WTC11 (cell line): Measurements from ENCODE around the gene HRC. TPM values are rescaled to one million over a fixed set of nuclear protein-coding genes. Genes with fewer than 3 reads are reported as not detected.

ENCODE experiments used
- ATAC-seq: fragments of 200-7000 bp; cut with Tn5 transposase; 2 replicates; pipeline ENCODE4 v1.10.0; 2021; ENCODE audit warnings: mild to moderate bottlenecking, moderate library complexity
- CTCF ChIA-PET: fragments of 300-600 bp; sonication (Branson Sonifier 250); formaldehyde crosslinking; loops from one replicate; lab custom pipeline; 2021; ENCODE audit warnings: antibody characterized with exemption; lab: Charles Lee
- POLR2A ChIA-PET: fragments of 350-600 bp; sonication (Branson Sonifier 250); formaldehyde crosslinking; loops from one replicate; lab custom pipeline; 2021; ENCODE audit warnings: antibody characterized with exemption; lab: Charles Lee
- DNase-seq: peaks from one replicate; pipeline ENCODE4 v3.0.0; 2021; ENCODE audit warnings: low spot score
- H3K27ac Mint-ChIP-seq: 2 replicates; pipeline ENCODE4 v1.8.0; 2021; ENCODE audit warnings: mixed read lengths
- H3K27me3 Mint-ChIP-seq: 2 replicates; pipeline ENCODE4 v1.8.0; 2021; ENCODE audit warnings: low read depth, mild to moderate bottlenecking, moderate library complexity, mixed read lengths
- H3K36me3 Mint-ChIP-seq: 2 replicates; pipeline ENCODE4 v1.8.0; 2021; ENCODE audit warnings: mixed read lengths
- H3K4me1 Mint-ChIP-seq: 2 replicates; pipeline ENCODE4 v1.8.0; 2022; ENCODE audit warnings: mixed read lengths
- H3K4me3 Mint-ChIP-seq: 2 replicates; pipeline ENCODE4 v1.8.0; 2021; ENCODE audit warnings: mild to moderate bottlenecking, moderate library complexity, mixed read lengths
- H3K9me3 Mint-ChIP-seq: 2 replicates; pipeline ENCODE4 v1.8.0; 2021; ENCODE audit warnings: mixed read lengths
- CBFB ChIP-seq: sonication (generic); formaldehyde crosslinking; IDR thresholded peaks from 2 replicates; pipeline ENCODE4 v1.8.1; 2022; ENCODE audit warnings: mild to moderate bottlenecking, low read depth, missing genetic modification reagents
- CREB1 ChIP-seq: sonication (generic); formaldehyde crosslinking; IDR thresholded peaks from 2 replicates; pipeline ENCODE4 v1.8.0; 2023; ENCODE audit warnings: mild to moderate bottlenecking, missing genetic modification reagents
- CREM ChIP-seq: sonication (generic); formaldehyde crosslinking; IDR thresholded peaks from 2 replicates; pipeline ENCODE4 v1.8.1; 2022; ENCODE audit warnings: mild to moderate bottlenecking, missing genetic modification reagents, moderate library complexity
- ELF4 ChIP-seq: sonication (generic); formaldehyde crosslinking; IDR thresholded peaks from 2 replicates; pipeline ENCODE4 v1.8.1; 2022; ENCODE audit warnings: low read depth, mild to moderate bottlenecking, moderate library complexity, missing genetic modification reagents
- FOXP1 ChIP-seq: sonication (generic); formaldehyde crosslinking; IDR thresholded peaks from 2 replicates; pipeline ENCODE4 v1.8.0; 2022; ENCODE audit warnings: missing genetic modification reagents, mild to moderate bottlenecking, moderate library complexity, borderline replicate concordance
- GABPB1 ChIP-seq: sonication (generic); formaldehyde crosslinking; IDR thresholded peaks from 2 replicates; pipeline ENCODE4 v1.8.1; 2023; ENCODE audit warnings: mild to moderate bottlenecking, missing genetic modification reagents
- GTF2I ChIP-seq: fragments of 250-450 bp; sonication (Bioruptor Pico); conservative IDR thresholded peaks from 2 replicates; pipeline ENCODE4 v1.4.0; 2021; ENCODE audit warnings: mild to moderate bottlenecking
- IRF2 ChIP-seq: sonication (generic); formaldehyde crosslinking; IDR thresholded peaks from 2 replicates; pipeline ENCODE4 v1.8.0; 2022; ENCODE audit warnings: low read depth, missing genetic modification reagents, borderline replicate concordance
- JUN ChIP-seq: sonication (generic); formaldehyde crosslinking; IDR thresholded peaks from 2 replicates; pipeline ENCODE4 v1.8.0; 2023; ENCODE audit warnings: mild to moderate bottlenecking, missing genetic modification reagents
- MXD4 ChIP-seq: fragments of 250-450 bp; sonication (Bioruptor Pico); IDR thresholded peaks from 2 replicates; pipeline ENCODE4 v1.8.0; 2021; ENCODE audit warnings: mild to moderate bottlenecking, moderate library complexity, borderline replicate concordance
- NR2C2 ChIP-seq: sonication (generic); formaldehyde crosslinking; IDR thresholded peaks from 2 replicates; pipeline ENCODE4 v1.8.0; 2022; ENCODE audit warnings: mild to moderate bottlenecking, missing genetic modification reagents
- NR3C1 ChIP-seq: sonication (generic); formaldehyde crosslinking; conservative IDR thresholded peaks from 2 replicates; pipeline ENCODE4 v1.8.1; 2023; ENCODE audit warnings: low read depth, mild to moderate bottlenecking, missing genetic modification reagents
- RELA ChIP-seq: sonication (generic); formaldehyde crosslinking; IDR thresholded peaks from 2 replicates; pipeline ENCODE4 v1.8.1; 2022; ENCODE audit warnings: missing genetic modification reagents, mild to moderate bottlenecking, borderline replicate concordance
- SOX15 ChIP-seq: fragments of 250-450 bp; sonication (Bioruptor Pico); IDR thresholded peaks from 2 replicates; pipeline ENCODE4 v1.9.0; 2021; ENCODE audit warnings: mild to moderate bottlenecking
- SP1 ChIP-seq: sonication (generic); formaldehyde crosslinking; conservative IDR thresholded peaks from 2 replicates; pipeline ENCODE4 v1.8.1; 2022; ENCODE audit warnings: missing genetic modification reagents
- TEAD1 ChIP-seq: sonication (generic); formaldehyde crosslinking; IDR thresholded peaks from 2 replicates; pipeline ENCODE4 v1.8.0; 2022; ENCODE audit warnings: mild to moderate bottlenecking, missing genetic modification reagents
- TP53 ChIP-seq: sonication (generic); formaldehyde crosslinking; IDR thresholded peaks from 2 replicates; pipeline ENCODE4 v1.8.1; 2023; ENCODE audit warnings: mild to moderate bottlenecking, missing genetic modification reagents
- ZBTB21 ChIP-seq: sonication (generic); formaldehyde crosslinking; IDR thresholded peaks from 2 replicates; pipeline ENCODE4 v1.8.1; 2023; ENCODE audit warnings: mild to moderate bottlenecking, missing genetic modification reagents, borderline replicate concordance
- ZNF121 ChIP-seq: sonication (generic); formaldehyde crosslinking; IDR thresholded peaks from 2 replicates; pipeline ENCODE4 v1.8.0; 2023; ENCODE audit warnings: missing genetic modification reagents
- ZNF138 ChIP-seq: sonication (generic); formaldehyde crosslinking; conservative IDR thresholded peaks from 2 replicates; pipeline ENCODE4 v1.8.1; 2022; ENCODE audit warnings: mild to moderate bottlenecking, moderate library complexity, missing genetic modification reagents
- total RNA-seq: library from RNA; stranded (reverse); gene quantifications from 3 replicates; pipeline ENCODE4 v1.2.3, GENCODE V29; 2021
- TF ChIP-seq, protein P1 (sequence below): sonication (generic); formaldehyde crosslinking; IDR thresholded peaks from 2 replicates; pipeline ENCODE4 v1.8.1; 2023; ENCODE audit warnings: mild to moderate bottlenecking, missing genetic modification reagents
- TF ChIP-seq, protein P2 (sequence below): sonication (generic); formaldehyde crosslinking; IDR thresholded peaks from 2 replicates; pipeline ENCODE4 v1.8.0; 2022; ENCODE audit warnings: mild to moderate bottlenecking, missing genetic modification reagents
- TF ChIP-seq, protein P3 (sequence below): sonication (generic); formaldehyde crosslinking; IDR thresholded peaks from 2 replicates; pipeline ENCODE4 v1.8.0; 2022; ENCODE audit warnings: mild to moderate bottlenecking, missing genetic modification reagents
- TF ChIP-seq, protein P4 (sequence below): sonication (generic); formaldehyde crosslinking; IDR thresholded peaks from 2 replicates; pipeline ENCODE4 v1.8.1; 2022; ENCODE audit warnings: low read depth, mild to moderate bottlenecking, moderate library complexity, missing genetic modification reagents, borderline replicate concordance
- TF ChIP-seq, protein P5 (sequence below): sonication (generic); formaldehyde crosslinking; conservative IDR thresholded peaks from 2 replicates; pipeline ENCODE4 v1.8.1; 2023; ENCODE audit warnings: mild to moderate bottlenecking, low read depth, missing genetic modification reagents, moderate library complexity
- TF ChIP-seq, protein P6 (sequence below): sonication (generic); formaldehyde crosslinking; IDR thresholded peaks from 2 replicates; pipeline ENCODE4 v1.8.1; 2023; ENCODE audit warnings: mild to moderate bottlenecking, missing genetic modification reagents, borderline replicate concordance

The HRC gene
- total RNA-seq, 1 experiment from 2014 or later: 1.9 TPM

DNA sequence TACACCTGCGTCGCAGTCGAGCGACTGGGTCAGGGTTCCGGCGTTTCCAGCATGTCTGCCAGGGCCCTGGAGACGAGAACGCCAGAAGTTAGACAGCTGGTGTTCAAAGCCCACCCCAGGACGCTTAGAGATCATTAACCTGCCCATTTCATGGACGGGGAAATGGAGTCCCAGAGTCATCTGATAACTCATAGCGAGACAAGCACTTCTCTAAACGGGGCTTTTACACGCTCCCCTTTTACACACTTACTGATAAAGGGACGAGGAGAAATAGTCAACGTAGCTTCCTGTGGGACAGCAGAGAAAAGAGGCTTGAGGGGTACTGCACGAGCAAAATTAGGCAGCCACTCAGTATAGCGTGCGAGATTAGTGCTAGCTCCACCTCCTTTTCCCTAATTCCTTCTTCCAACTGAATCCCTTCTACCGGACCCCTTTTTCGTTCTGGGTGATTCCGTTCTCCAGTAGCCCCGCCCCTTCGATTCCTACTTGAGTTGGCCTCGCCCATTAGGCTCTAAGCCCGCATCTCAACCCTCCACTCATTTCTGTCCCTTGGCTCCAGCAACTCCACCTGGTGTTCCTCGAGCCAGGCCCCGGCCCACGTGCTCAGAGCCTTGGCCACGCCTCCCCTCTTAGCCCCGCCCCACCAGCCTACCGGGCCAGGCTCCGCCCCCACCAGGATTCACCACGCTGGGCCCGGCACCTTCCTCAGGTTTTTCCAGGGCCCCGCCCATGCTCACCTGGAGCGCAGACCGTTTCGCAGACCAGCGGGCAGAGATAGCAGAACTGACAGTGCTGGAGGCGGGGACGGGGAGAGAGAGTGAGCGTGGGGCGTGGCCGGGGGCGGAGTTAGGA, 3.7 kb downstream of the HRC start:
- Mint-ChIP-seq H3K27me3 (peaks cover 65% of the 10 kb centered on the region), H3K4me3 (peak overlapping the region; percentile 92), H3K27ac (peak overlapping the region; percentile 73; the same call in 1 of the 2 replicates), H3K9me3 (peaks cover 14% of the 10 kb centered on the region), H3K36me3 (peaks cover 9% of the 10 kb centered on the region), H3K4me1 (peaks cover 37% of the 10 kb centered on the region)
- POLR2A ChIA-PET: interaction anchor here (0.6 to 1.3 kb wide), 3 partner anchors 18 to 328 kb away, joined by 3 to 6 read pairs (median 3); no protein-coding TSS in a partner anchor
- ATAC-seq: peak; percentile 54
- DNase-seq: peak; percentile 99
- CTCF ChIA-PET: interaction anchor here (0.5 to 7.9 kb wide), 14 partner anchors 12 to 325 kb away, joined by 3 to 98 read pairs (median 4); partner anchors contain the start of genes GYS1, RUVBL2 and TEAD2
- TF ChIP-seq ZNF121 (CRISPR knock-in tag) (no peak), IRF2 (CRISPR knock-in tag) (no peak), JUN (CRISPR knock-in tag) (no peak), RELA (CRISPR knock-in tag) (no peak), CREB1 (CRISPR knock-in tag) (peak; percentile 59; the same call in 1 of the 2 replicates), SP1 (CRISPR knock-in tag) (peak; percentile 98), ELF4 (CRISPR knock-in tag) (no peak), CBFB (no peak), FOXP1 (CRISPR knock-in tag) (peak; percentile 62; the same call in 1 of the 2 replicates), ZNF138 (CRISPR knock-in tag) (no peak), TP53 (no peak), ZBTB21 (no peak), GABPB1 (no peak), TEAD1 (CRISPR knock-in tag) (no peak), NR2C2 (no peak), SOX15 (CRISPR knock-in tag) (no peak), NR3C1 (CRISPR knock-in tag) (no peak), CREM (no peak), MXD4 (CRISPR knock-in tag) (no peak), GTF2I (CRISPR knock-in tag) (peak; percentile 86)
- TF ChIP-seq, protein P1, sequence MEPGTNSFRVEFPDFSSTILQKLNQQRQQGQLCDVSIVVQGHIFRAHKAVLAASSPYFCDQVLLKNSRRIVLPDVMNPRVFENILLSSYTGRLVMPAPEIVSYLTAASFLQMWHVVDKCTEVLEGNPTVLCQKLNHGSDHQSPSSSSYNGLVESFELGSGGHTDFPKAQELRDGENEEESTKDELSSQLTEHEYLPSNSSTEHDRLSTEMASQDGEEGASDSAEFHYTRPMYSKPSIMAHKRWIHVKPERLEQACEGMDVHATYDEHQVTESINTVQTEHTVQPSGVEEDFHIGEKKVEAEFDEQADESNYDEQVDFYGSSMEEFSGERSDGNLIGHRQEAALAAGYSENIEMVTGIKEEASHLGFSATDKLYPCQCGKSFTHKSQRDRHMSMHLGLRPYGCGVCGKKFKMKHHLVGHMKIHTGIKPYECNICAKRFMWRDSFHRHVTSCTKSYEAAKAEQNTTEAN (CRISPR knock-in tag): no peak
- TF ChIP-seq, protein P2, sequence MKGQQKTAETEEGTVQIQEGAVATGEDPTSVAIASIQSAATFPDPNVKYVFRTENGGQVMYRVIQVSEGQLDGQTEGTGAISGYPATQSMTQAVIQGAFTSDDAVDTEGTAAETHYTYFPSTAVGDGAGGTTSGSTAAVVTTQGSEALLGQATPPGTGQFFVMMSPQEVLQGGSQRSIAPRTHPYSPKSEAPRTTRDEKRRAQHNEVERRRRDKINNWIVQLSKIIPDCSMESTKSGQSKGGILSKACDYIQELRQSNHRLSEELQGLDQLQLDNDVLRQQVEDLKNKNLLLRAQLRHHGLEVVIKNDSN (CRISPR knock-in tag): peak; percentile 89
- TF ChIP-seq, protein P3, sequence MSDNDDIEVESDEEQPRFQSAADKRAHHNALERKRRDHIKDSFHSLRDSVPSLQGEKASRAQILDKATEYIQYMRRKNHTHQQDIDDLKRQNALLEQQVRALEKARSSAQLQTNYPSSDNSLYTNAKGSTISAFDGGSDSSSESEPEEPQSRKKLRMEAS (CRISPR knock-in tag): peak; percentile 97
- TF ChIP-seq, protein P4, sequence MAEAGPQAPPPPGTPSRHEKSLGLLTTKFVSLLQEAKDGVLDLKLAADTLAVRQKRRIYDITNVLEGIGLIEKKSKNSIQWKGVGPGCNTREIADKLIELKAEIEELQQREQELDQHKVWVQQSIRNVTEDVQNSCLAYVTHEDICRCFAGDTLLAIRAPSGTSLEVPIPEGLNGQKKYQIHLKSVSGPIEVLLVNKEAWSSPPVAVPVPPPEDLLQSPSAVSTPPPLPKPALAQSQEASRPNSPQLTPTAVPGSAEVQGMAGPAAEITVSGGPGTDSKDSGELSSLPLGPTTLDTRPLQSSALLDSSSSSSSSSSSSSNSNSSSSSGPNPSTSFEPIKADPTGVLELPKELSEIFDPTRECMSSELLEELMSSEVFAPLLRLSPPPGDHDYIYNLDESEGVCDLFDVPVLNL: no peak
- TF ChIP-seq, protein P5, sequence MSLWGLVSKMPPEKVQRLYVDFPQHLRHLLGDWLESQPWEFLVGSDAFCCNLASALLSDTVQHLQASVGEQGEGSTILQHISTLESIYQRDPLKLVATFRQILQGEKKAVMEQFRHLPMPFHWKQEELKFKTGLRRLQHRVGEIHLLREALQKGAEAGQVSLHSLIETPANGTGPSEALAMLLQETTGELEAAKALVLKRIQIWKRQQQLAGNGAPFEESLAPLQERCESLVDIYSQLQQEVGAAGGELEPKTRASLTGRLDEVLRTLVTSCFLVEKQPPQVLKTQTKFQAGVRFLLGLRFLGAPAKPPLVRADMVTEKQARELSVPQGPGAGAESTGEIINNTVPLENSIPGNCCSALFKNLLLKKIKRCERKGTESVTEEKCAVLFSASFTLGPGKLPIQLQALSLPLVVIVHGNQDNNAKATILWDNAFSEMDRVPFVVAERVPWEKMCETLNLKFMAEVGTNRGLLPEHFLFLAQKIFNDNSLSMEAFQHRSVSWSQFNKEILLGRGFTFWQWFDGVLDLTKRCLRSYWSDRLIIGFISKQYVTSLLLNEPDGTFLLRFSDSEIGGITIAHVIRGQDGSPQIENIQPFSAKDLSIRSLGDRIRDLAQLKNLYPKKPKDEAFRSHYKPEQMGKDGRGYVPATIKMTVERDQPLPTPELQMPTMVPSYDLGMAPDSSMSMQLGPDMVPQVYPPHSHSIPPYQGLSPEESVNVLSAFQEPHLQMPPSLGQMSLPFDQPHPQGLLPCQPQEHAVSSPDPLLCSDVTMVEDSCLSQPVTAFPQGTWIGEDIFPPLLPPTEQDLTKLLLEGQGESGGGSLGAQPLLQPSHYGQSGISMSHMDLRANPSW (CRISPR knock-in tag): no peak
- TF ChIP-seq, protein P6, sequence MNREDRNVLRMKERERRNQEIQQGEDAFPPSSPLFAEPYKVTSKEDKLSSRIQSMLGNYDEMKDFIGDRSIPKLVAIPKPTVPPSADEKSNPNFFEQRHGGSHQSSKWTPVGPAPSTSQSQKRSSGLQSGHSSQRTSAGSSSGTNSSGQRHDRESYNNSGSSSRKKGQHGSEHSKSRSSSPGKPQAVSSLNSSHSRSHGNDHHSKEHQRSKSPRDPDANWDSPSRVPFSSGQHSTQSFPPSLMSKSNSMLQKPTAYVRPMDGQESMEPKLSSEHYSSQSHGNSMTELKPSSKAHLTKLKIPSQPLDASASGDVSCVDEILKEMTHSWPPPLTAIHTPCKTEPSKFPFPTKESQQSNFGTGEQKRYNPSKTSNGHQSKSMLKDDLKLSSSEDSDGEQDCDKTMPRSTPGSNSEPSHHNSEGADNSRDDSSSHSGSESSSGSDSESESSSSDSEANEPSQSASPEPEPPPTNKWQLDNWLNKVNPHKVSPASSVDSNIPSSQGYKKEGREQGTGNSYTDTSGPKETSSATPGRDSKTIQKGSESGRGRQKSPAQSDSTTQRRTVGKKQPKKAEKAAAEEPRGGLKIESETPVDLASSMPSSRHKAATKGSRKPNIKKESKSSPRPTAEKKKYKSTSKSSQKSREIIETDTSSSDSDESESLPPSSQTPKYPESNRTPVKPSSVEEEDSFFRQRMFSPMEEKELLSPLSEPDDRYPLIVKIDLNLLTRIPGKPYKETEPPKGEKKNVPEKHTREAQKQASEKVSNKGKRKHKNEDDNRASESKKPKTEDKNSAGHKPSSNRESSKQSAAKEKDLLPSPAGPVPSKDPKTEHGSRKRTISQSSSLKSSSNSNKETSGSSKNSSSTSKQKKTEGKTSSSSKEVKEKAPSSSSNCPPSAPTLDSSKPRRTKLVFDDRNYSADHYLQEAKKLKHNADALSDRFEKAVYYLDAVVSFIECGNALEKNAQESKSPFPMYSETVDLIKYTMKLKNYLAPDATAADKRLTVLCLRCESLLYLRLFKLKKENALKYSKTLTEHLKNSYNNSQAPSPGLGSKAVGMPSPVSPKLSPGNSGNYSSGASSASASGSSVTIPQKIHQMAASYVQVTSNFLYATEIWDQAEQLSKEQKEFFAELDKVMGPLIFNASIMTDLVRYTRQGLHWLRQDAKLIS (CRISPR knock-in tag): no peak
